Transverse colon (tissue), 4 donors: Measurements from ENCODE around the gene GBGT1.

Source experiments
- EP300 ChIP-seq: sonication (generic); formaldehyde crosslinking; IDR thresholded peaks from one replicate; pipeline ENCODE4 v1.6.1; 2017; ENCODE audit warnings: antibody characterized with exemption, low read depth
- POLR2A ChIP-seq: fragments of 450-650 bp; IDR thresholded peaks from one replicate; pipeline ENCODE4 v1.6.1; 2016; ENCODE audit warnings: antibody characterized with exemption, mild to moderate bottlenecking, moderate library complexity
- POLR2AphosphoS5 ChIP-seq, 3 donors: sonication (generic); formaldehyde crosslinking; IDR thresholded peaks; one replicate each; pipeline ENCODE4 v1.6.1; 2016; ENCODE audit warnings: antibody characterized with exemption in 3 of 3
- TF ChIP-seq, protein P1 (sequence below), 5 experiments: fragments of 200-600 bp in 3 of 5; fragments of 450-650 bp in 2 of 5; sonication (generic) in 3 of 5; IDR thresholded peaks; 1 replicate in 2 of 5; 2 replicates in 3 of 5; pipeline ENCODE4 v1.5.1; 2016 to 2017; ENCODE audit warnings: antibody characterized with exemption in 5 of 5, inconsistent platforms in 3 of 5, mild to moderate bottlenecking in 2 of 5, moderate library complexity in 1 of 5

DNA sequence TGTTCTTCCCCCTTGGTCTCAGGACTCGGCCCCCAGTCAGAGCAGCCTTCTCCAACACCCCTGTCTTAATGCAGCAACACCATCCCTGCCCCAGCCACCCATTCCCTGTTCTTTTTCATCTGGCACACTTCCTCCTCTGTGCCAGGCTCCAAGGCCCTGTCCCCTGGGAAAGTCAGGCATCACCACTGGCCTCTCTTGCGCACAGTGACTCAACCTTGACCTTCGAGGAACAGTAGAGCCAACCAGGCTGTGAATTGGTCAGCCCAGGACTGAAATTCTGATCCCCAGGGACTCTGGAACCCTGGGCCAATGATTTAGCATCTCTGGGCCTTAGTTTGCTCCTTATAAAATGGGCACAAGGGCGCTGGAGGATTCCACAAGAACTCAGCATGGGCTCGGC lies 32.2 kb downstream of the GBGT1 start:
- TF ChIP-seq, protein P1, sequence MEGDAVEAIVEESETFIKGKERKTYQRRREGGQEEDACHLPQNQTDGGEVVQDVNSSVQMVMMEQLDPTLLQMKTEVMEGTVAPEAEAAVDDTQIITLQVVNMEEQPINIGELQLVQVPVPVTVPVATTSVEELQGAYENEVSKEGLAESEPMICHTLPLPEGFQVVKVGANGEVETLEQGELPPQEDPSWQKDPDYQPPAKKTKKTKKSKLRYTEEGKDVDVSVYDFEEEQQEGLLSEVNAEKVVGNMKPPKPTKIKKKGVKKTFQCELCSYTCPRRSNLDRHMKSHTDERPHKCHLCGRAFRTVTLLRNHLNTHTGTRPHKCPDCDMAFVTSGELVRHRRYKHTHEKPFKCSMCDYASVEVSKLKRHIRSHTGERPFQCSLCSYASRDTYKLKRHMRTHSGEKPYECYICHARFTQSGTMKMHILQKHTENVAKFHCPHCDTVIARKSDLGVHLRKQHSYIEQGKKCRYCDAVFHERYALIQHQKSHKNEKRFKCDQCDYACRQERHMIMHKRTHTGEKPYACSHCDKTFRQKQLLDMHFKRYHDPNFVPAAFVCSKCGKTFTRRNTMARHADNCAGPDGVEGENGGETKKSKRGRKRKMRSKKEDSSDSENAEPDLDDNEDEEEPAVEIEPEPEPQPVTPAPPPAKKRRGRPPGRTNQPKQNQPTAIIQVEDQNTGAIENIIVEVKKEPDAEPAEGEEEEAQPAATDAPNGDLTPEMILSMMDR (IDR thresholded peaks at IDR 0.05) = no peak
- TF ChIP-seq POLR2AphosphoS5 (IDR thresholded peaks at IDR 0.05) (no peak), POLR2A (no peak), EP300 (no peak)
